HEK293 (cell line): Measurements from ENCODE around the gene DDX24.

Experiments used
- CTCF ChIA-PET: fragments of 350-600 bp; formaldehyde crosslinking; extraction: SDS; loops from one replicate; lab custom pipeline; 2021; ENCODE audit warnings: antibody characterized with exemption; lab: Yijun Ruan, JAX
- POLR2A ChIA-PET: fragments of 300-600 bp; formaldehyde crosslinking; extraction: SDS; loops from one replicate; lab custom pipeline; 2020; ENCODE audit warnings: antibody characterized with exemption, inconsistent platforms; lab: Yijun Ruan, JAX
- H3K27ac ChIP-seq: fragments of 200-500 bp; sonication (Bioruptor generic); 2 replicates; pipeline ENCODE4 v1.5.1; 2014; ENCODE audit warnings: low read depth, low read length, control low read depth, inconsistent platforms; ENCODE audit errors: extremely low read depth
- H3K36me3 ChIP-seq, 2 experiments: fragments of 200-500 bp in 1 of 2; sonication (Bioruptor generic) in 1 of 2; 1 replicate in 1 of 2; 2 replicates in 1 of 2; pipeline ENCODE4 v1.5.1; 2014 to 2017; ENCODE audit warnings: inconsistent platforms in 2 of 2, low read length in 2 of 2; ENCODE audit not compliant: control insufficient read depth in 2 of 2, insufficient read depth in 1 of 2
- H3K4me1 ChIP-seq: fragments of 200-500 bp; sonication (Bioruptor generic); 2 replicates; pipeline ENCODE4 v1.5.1; 2014; ENCODE audit warnings: mild to moderate bottlenecking, low read length, inconsistent platforms; ENCODE audit not compliant: control insufficient read depth, insufficient read depth
- H3K4me3 ChIP-seq: 2 replicates; pipeline ENCODE4 v1.5.1; 2011; ENCODE audit warnings: low read depth, mild to moderate bottlenecking, control low read depth, low read length, moderate library complexity
- H3K9me3 ChIP-seq: fragments of 200-500 bp; sonication (Bioruptor generic); 2 replicates; pipeline ENCODE4 v1.5.1; 2014; ENCODE audit warnings: low read depth, low read length, inconsistent platforms; ENCODE audit not compliant: control insufficient read depth, insufficient read depth
- IKZF3 ChIP-seq: fragments of 450-650 bp; IDR thresholded peaks from 2 replicates; pipeline ENCODE4 v1.5.0; 2018; ENCODE audit warnings: missing biosample characterization, mild to moderate bottlenecking, missing genetic modification characterization, moderate library complexity
- KLF9 ChIP-seq: fragments of 450-650 bp; formaldehyde crosslinking; IDR thresholded peaks from 2 replicates; pipeline ENCODE4 v1.5.1; 2016; ENCODE audit warnings: missing biosample characterization, missing genetic modification characterization, low read depth
- OSR2 ChIP-seq: fragments of 450-650 bp; formaldehyde crosslinking; IDR thresholded peaks from 2 replicates; pipeline ENCODE4 v1.5.1; 2016; ENCODE audit warnings: missing biosample characterization, missing genetic modification characterization
- PRDM1 ChIP-seq: fragments of 450-650 bp; formaldehyde crosslinking; IDR thresholded peaks from 2 replicates; pipeline ENCODE4; 2016; ENCODE audit warnings: missing biosample characterization, missing genetic modification characterization
- REST ChIP-seq: fragments of 450-650 bp; formaldehyde crosslinking; IDR thresholded peaks from 2 replicates; pipeline ENCODE4 v1.5.1; 2016; ENCODE audit warnings: missing biosample characterization, missing genetic modification characterization
- SCRT2 ChIP-seq: fragments of 450-650 bp; formaldehyde crosslinking; IDR thresholded peaks from 2 replicates; pipeline ENCODE4 v1.5.1; 2016; ENCODE audit warnings: missing biosample characterization, missing genetic modification characterization
- SP3 ChIP-seq: fragments of 450-650 bp; formaldehyde crosslinking; IDR thresholded peaks from 2 replicates; pipeline ENCODE4 v1.5.1; 2016; ENCODE audit warnings: missing biosample characterization, missing genetic modification characterization
- ZBTB17 ChIP-seq: fragments of 450-650 bp; formaldehyde crosslinking; IDR thresholded peaks from 2 replicates; pipeline ENCODE4 v1.5.1; 2016; ENCODE audit warnings: missing biosample characterization, missing genetic modification characterization
- ZNF146 ChIP-seq: fragments of 450-650 bp; formaldehyde crosslinking; IDR thresholded peaks from 2 replicates; pipeline ENCODE4 v1.5.1; 2016; ENCODE audit warnings: missing biosample characterization, missing genetic modification characterization
- ZNF148 ChIP-seq: fragments of 450-650 bp; formaldehyde crosslinking; IDR thresholded peaks from 2 replicates; pipeline ENCODE4 v1.5.0; 2017; ENCODE audit warnings: missing biosample characterization, missing genetic modification characterization, borderline replicate concordance
- ZNF157 ChIP-seq: fragments of 450-650 bp; formaldehyde crosslinking; IDR thresholded peaks from 2 replicates; pipeline ENCODE4 v1.5.1; 2016; ENCODE audit warnings: missing biosample characterization, missing genetic modification characterization
- ZNF211 ChIP-seq: fragments of 450-650 bp; formaldehyde crosslinking; IDR thresholded peaks from 2 replicates; pipeline ENCODE4 v1.5.1; 2016; ENCODE audit warnings: low read depth, missing biosample characterization, missing genetic modification characterization
- ZNF311 ChIP-seq: fragments of 450-650 bp; formaldehyde crosslinking; IDR thresholded peaks from 2 replicates; pipeline ENCODE4 v1.5.1; 2017; ENCODE audit warnings: missing biosample characterization, missing genetic modification characterization, borderline replicate concordance
- ZNF341 ChIP-seq: fragments of 450-650 bp; formaldehyde crosslinking; IDR thresholded peaks from 2 replicates; pipeline ENCODE4; 2016; ENCODE audit warnings: low read depth, missing biosample characterization, missing genetic modification characterization
- ZNF350 ChIP-seq: fragments of 450-650 bp; formaldehyde crosslinking; IDR thresholded peaks from 2 replicates; pipeline ENCODE4 v1.5.0; 2017; ENCODE audit warnings: missing biosample characterization, mild to moderate bottlenecking, missing genetic modification characterization
- ZNF423 ChIP-seq: fragments of 450-650 bp; formaldehyde crosslinking; IDR thresholded peaks from 2 replicates; pipeline ENCODE4 v1.5.1; 2016; ENCODE audit warnings: missing biosample characterization, missing genetic modification characterization
- ZNF510 ChIP-seq: fragments of 450-650 bp; formaldehyde crosslinking; IDR thresholded peaks from 2 replicates; pipeline ENCODE4 v1.5.1; 2018; ENCODE audit warnings: mild to moderate bottlenecking, missing genetic modification characterization, missing biosample characterization; ENCODE audit not compliant: insufficient replicate concordance
- ZNF571 ChIP-seq: fragments of 450-650 bp; formaldehyde crosslinking; IDR thresholded peaks from 2 replicates; pipeline ENCODE4 v1.5.0; 2017; ENCODE audit warnings: missing biosample characterization, missing genetic modification characterization
- ZNF600 ChIP-seq: fragments of 450-650 bp; formaldehyde crosslinking; IDR thresholded peaks from 2 replicates; pipeline ENCODE4 v1.5.1; 2016; ENCODE audit warnings: missing biosample characterization, missing genetic modification characterization
- ZNF626 ChIP-seq: fragments of 450-650 bp; sonication (Bioruptor Pico); formaldehyde crosslinking; IDR thresholded peaks from 2 replicates; pipeline ENCODE4 v1.5.1; 2018; ENCODE audit warnings: missing biosample characterization, missing genetic modification characterization, inconsistent platforms
- ZNF629 ChIP-seq: fragments of 450-650 bp; formaldehyde crosslinking; IDR thresholded peaks from 2 replicates; pipeline ENCODE4 v1.5.1; 2017; ENCODE audit warnings: missing biosample characterization, missing genetic modification characterization
- ZNF660 ChIP-seq: fragments of 450-650 bp; IDR thresholded peaks from 2 replicates; pipeline ENCODE4 v1.5.1; 2018; ENCODE audit warnings: missing biosample characterization, mild to moderate bottlenecking, missing genetic modification characterization
- ZNF747 ChIP-seq: fragments of 450-650 bp; formaldehyde crosslinking; IDR thresholded peaks from 2 replicates; pipeline ENCODE4 v1.5.1; 2016; ENCODE audit warnings: missing biosample characterization, missing genetic modification characterization
- ZNF777 ChIP-seq: fragments of 450-650 bp; formaldehyde crosslinking; IDR thresholded peaks from 2 replicates; pipeline ENCODE4 v1.5.1; 2017; ENCODE audit warnings: missing biosample characterization, missing genetic modification characterization, borderline replicate concordance
- TF ChIP-seq, protein P1 (sequence below): fragments of 450-650 bp; formaldehyde crosslinking; IDR thresholded peaks from 2 replicates; pipeline ENCODE4 v1.5.1; 2016; ENCODE audit warnings: missing biosample characterization, missing genetic modification characterization
- TF ChIP-seq, protein P2 (sequence below): fragments of 450-650 bp; formaldehyde crosslinking; IDR thresholded peaks from 2 replicates; pipeline ENCODE4 v1.5.1; 2016; ENCODE audit warnings: missing biosample characterization, missing genetic modification characterization

DDX24 gene

DNA sequence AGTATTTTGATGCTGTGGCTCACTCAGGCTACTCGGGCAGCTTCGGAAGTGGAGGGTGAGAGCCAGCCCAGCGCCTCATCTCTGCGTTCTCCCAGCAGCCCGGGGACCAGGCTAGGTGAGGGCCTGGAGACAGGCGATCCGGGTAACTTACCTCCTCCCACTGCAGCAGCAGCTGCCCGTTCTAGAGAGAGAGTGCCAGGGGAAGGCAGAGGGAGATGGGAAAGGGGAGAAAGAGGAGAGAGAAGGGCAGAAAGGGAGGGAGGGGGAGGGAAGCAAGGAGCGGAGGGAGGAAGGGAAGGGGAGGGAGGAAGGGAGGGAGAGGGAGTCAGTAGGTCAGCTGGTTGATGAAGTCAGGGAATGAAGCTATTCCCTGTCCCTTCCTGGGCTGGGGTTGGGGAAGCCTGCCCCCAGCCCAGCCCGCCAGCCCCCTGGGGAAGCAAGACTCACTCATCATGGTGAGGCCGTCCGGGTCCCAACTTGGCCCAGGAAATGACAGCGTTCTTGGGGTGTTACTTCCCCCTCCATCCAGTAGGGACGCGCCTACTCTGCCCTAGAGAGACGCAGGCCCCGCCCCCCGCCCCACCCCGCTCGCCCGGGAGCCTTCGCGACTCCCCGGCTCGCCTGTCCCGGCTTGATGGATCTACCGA is 48.2 kb upstream of the DDX24 start, which contains the start of gene IFI27L2 (continued):
- TF ChIP-seq ZNF600 (tag by site-specific recombination) = peak; percentile 41; the same call in 1 of the 2 replicates
- no peak for TF ChIP-seq ZNF311 (tag by site-specific recombination)
- peak; percentile 79 for TF ChIP-seq KLF9 (tag by site-specific recombination)
- TF ChIP-seq SP3 (tag by site-specific recombination) = peak; percentile 80
- TF ChIP-seq REST (tag by site-specific recombination) = no peak
- 0 out of 2 replicates have a peak, but pooled peaks have one; percentile 12 for TF ChIP-seq IKZF3
- peak; percentile 77 for TF ChIP-seq ZBTB17
- no peak for TF ChIP-seq ZNF747 (tag by site-specific recombination)
- TF ChIP-seq ZNF341 = peak; percentile 99
- no peak for TF ChIP-seq ZNF157 (tag by site-specific recombination)
- peak; percentile 97 for TF ChIP-seq PRDM1

DNA sequence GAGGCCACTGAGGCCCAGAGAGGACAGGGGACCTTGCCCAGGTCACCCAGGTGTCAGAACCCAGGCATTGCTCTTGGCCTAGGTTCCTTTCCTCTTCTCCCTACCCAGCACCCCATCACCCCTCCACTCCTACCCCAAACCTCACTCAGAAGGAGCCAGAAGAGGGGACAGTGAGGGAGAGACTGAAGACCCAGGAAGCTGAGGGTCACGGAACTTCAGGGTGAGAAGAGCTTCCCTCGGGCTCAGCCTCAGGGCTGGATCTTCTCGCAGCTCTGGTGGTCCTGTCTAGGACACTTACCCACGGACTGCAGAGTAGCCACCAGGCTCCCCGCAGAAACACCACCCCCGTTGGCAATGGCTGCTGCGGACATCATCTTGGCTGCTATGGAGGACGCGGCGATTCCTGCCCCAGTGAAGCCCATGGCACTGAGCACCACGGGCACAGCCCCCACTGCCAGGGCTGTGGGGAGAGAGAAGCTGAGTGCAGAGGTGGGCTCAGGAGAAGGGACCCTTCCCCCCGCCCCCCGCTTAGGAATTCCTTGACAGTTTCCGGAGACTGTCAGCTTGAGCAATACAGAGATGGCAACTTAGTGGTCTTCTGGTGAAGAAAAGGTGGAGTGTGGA is 47.3 kb upstream of the DDX24 start:
- no peak overlapping the region for H3K4me3 ChIP-seq
- POLR2A ChIA-PET = interaction anchor here (2.4 kb wide), 1 partner anchor 47 kb away, joined by 10 read pairs; the partner anchor contains the start of genes DDX24 and IFI27L1

More for the DNA sequence above, 47.3 kb upstream of the DDX24 start:
- TF ChIP-seq IKZF3 (no peak), OSR2 (tag by site-specific recombination) (no peak), ZNF423 (tag by site-specific recombination) (no peak), ZNF211 (tag by site-specific recombination) (no peak), ZNF626 (tag by site-specific recombination) (no peak), ZNF350 (tag by site-specific recombination) (no peak), SCRT2 (no peak), ZNF146 (tag by site-specific recombination) (no peak), ZNF571 (no peak), ZNF777 (tag by site-specific recombination) (no peak), ZNF510 (tag by site-specific recombination) (no peak), ZNF148 (tag by site-specific recombination) (no peak), ZNF660 (tag by site-specific recombination) (no peak), ZNF629 (no peak)
- TF ChIP-seq, protein P1, sequence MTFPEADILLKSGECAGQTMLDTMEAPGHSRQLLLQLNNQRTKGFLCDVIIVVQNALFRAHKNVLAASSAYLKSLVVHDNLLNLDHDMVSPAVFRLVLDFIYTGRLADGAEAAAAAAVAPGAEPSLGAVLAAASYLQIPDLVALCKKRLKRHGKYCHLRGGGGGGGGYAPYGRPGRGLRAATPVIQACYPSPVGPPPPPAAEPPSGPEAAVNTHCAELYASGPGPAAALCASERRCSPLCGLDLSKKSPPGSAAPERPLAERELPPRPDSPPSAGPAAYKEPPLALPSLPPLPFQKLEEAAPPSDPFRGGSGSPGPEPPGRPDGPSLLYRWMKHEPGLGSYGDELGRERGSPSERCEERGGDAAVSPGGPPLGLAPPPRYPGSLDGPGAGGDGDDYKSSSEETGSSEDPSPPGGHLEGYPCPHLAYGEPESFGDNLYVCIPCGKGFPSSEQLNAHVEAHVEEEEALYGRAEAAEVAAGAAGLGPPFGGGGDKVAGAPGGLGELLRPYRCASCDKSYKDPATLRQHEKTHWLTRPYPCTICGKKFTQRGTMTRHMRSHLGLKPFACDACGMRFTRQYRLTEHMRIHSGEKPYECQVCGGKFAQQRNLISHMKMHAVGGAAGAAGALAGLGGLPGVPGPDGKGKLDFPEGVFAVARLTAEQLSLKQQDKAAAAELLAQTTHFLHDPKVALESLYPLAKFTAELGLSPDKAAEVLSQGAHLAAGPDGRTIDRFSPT (tag by site-specific recombination) = no peak
- TF ChIP-seq, protein P2, sequence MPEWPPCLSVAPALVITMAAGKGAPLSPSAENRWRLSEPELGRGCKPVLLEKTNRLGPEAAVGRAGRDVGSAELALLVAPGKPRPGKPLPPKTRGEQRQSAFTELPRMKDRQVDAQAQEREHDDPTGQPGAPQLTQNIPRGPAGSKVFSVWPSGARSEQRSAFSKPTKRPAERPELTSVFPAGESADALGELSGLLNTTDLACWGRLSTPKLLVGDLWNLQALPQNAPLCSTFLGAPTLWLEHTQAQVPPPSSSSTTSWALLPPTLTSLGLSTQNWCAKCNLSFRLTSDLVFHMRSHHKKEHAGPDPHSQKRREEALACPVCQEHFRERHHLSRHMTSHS (tag by site-specific recombination) = no peak
- TF ChIP-seq, all 188 proteins: peak for 0
- no peaks in the 10 kb centered on the region for H3K9me3 ChIP-seq
- H3K36me3 ChIP-seq = no peaks in the 10 kb centered on the region
- CTCF ChIA-PET = interaction anchor here (0.9 to 1.1 kb wide), 2 partner anchors 8 to 92 kb away, joined by 4 to 7 read pairs; no protein-coding TSS in a partner anchor
- peaks cover 3% of the 10 kb centered on the region; the same call in 1 of the 2 replicates for H3K4me1 ChIP-seq
- no peak overlapping the region for H3K27ac ChIP-seq
